ENCODE results near the gene KCNT2. TPM values are rescaled to one million over a fixed set of nuclear protein-coding genes. Genes with fewer than 3 reads are reported as not detected.

KCNT2 gene
- polyA plus RNA-seq, 4 donors: 0.27 to 1.2 (median 0.61) TPM; not detected in 1

GRCh38 chr1:196444634-196445033 lies 163.6 kb downstream of the KCNT2 start:
- no peaks in the 10 kb centered on the region for H3K27me3 ChIP-seq (ENCODE audit: control insufficient read depth in 3 of 3, insufficient read depth in 3 of 3, low read length in 3 of 3)
- FAIRE-seq: no peak
- H3K4me1 ChIP-seq (ENCODE audit: control insufficient read depth in 3 of 3, insufficient read depth in 2 of 3, low read depth in 1 of 3, low read length in 2 of 3): no peaks in the 10 kb centered on the region
- H3K9me3 ChIP-seq (ENCODE audit: control insufficient read depth in 2 of 2, insufficient read depth in 1 of 2, low read depth in 1 of 2, low read length in 1 of 2): no peaks in the 10 kb centered on the region
- H3K4me3 ChIP-seq (ENCODE audit: low read depth in 1 of 3, low read length in 3 of 3): no peak overlapping the region
- no peak for DNase-seq
- no peak overlapping the region for H3K27ac ChIP-seq (ENCODE audit: low read depth in 1 of 3, low read length in 2 of 3)
- no peaks in the 10 kb centered on the region for H3K36me3 ChIP-seq (ENCODE audit: control insufficient read depth in 3 of 3, insufficient read depth in 2 of 3, low read depth in 1 of 3, low read length in 3 of 3)

- Histone ChIP-seq H3K9me3 (ENCODE audit: control insufficient read depth in 2 of 2, insufficient read depth in 1 of 2, low read depth in 1 of 2, low read length in 1 of 2) (no peaks in the 10 kb centered on the region), H3K27ac (ENCODE audit: low read depth in 1 of 3, low read length in 2 of 3) (no peak overlapping the region), H3K4me1 (ENCODE audit: control insufficient read depth in 3 of 3, insufficient read depth in 2 of 3, low read depth in 1 of 3, low read length in 2 of 3) (no peaks in the 10 kb centered on the region), H3K27me3 (ENCODE audit: control insufficient read depth in 3 of 3, insufficient read depth in 3 of 3, low read length in 3 of 3) (no peaks in the 10 kb centered on the region), H3K36me3 (ENCODE audit: control insufficient read depth in 3 of 3, insufficient read depth in 2 of 3, low read depth in 1 of 3, low read length in 3 of 3) (no peaks in the 10 kb centered on the region), H3K4me3 (ENCODE audit: low read depth in 1 of 3, low read length in 3 of 3) (no peak overlapping the region)
- FAIRE-seq (no peak), DNase-seq (peak; percentile 42 to 61)
- 20 to 67% (median 44%) methylated on average over 3 of the region's 3 CpGs for WGBS, 3 donors
Measured at GRCh38 chr1:196442366-196442765, 165.9 kb downstream of the KCNT2 start.

GRCh38 chr1:196440711-196441110 lies 167.5 kb downstream of the KCNT2 start:
- H3K9me3 ChIP-seq (ENCODE audit: control insufficient read depth in 2 of 2, insufficient read depth in 1 of 2, low read depth in 1 of 2, low read length in 1 of 2): no peaks in the 10 kb centered on the region
- H3K36me3 ChIP-seq (ENCODE audit: control insufficient read depth in 3 of 3, insufficient read depth in 2 of 3, low read depth in 1 of 3, low read length in 3 of 3): no peaks in the 10 kb centered on the region
- DNase-seq (no peak), FAIRE-seq (no peak)
- H3K4me3 ChIP-seq (ENCODE audit: low read depth in 1 of 3, low read length in 3 of 3): no peak overlapping the region
- no peaks in the 10 kb centered on the region for H3K27me3 ChIP-seq (ENCODE audit: control insufficient read depth in 3 of 3, insufficient read depth in 3 of 3, low read length in 3 of 3)
- no peak overlapping the region for H3K27ac ChIP-seq (ENCODE audit: low read depth in 1 of 3, low read length in 2 of 3)
- H3K4me1 ChIP-seq (ENCODE audit: control insufficient read depth in 3 of 3, insufficient read depth in 2 of 3, low read depth in 1 of 3, low read length in 2 of 3): no peaks in the 10 kb centered on the region
- 78 to 90% (median 84%) methylated on average over 1 of the region's 1 CpG for WGBS, 3 donors

- Histone ChIP-seq H3K27me3 (ENCODE audit: control insufficient read depth in 3 of 3, insufficient read depth in 3 of 3, low read length in 3 of 3) (no peaks in the 10 kb centered on the region), H3K27ac (ENCODE audit: low read depth in 1 of 3, low read length in 2 of 3) (no peak overlapping the region), H3K4me1 (ENCODE audit: control insufficient read depth in 3 of 3, insufficient read depth in 2 of 3, low read depth in 1 of 3, low read length in 2 of 3) (no peaks in the 10 kb centered on the region), H3K36me3 (ENCODE audit: control insufficient read depth in 3 of 3, insufficient read depth in 2 of 3, low read depth in 1 of 3, low read length in 3 of 3) (no peaks in the 10 kb centered on the region), H3K4me3 (ENCODE audit: low read depth in 1 of 3, low read length in 3 of 3) (no peak overlapping the region), H3K9me3 (ENCODE audit: control insufficient read depth in 2 of 2, insufficient read depth in 1 of 2, low read depth in 1 of 2, low read length in 1 of 2) (no peaks in the 10 kb centered on the region)
- peak; percentile 5 to 67 for DNase-seq
- no peak for FAIRE-seq
- WGBS, 3 donors: 8 to 30% (median 15%) methylated on average over 2 of the region's 2 CpGs
Measured at GRCh38 chr1:196438329-196438728, 169.9 kb downstream of the KCNT2 start.

- Histone ChIP-seq H3K4me3 (ENCODE audit: low read depth in 1 of 3, low read length in 3 of 3) (no peak overlapping the region), H3K9me3 (ENCODE audit: control insufficient read depth in 2 of 2, insufficient read depth in 1 of 2, low read depth in 1 of 2, low read length in 1 of 2) (no peaks in the 10 kb centered on the region), H3K4me1 (ENCODE audit: control insufficient read depth in 3 of 3, insufficient read depth in 2 of 3, low read depth in 1 of 3, low read length in 2 of 3) (no peaks in the 10 kb centered on the region), H3K27me3 (ENCODE audit: control insufficient read depth in 3 of 3, insufficient read depth in 3 of 3, low read length in 3 of 3) (no peaks in the 10 kb centered on the region), H3K27ac (ENCODE audit: low read depth in 1 of 3, low read length in 2 of 3) (no peak overlapping the region), H3K36me3 (ENCODE audit: control insufficient read depth in 3 of 3, insufficient read depth in 2 of 3, low read depth in 1 of 3, low read length in 3 of 3) (no peaks in the 10 kb centered on the region)
- peak in 1 of 2 donors; percentile 51 for DNase-seq
- FAIRE-seq: no peak
Measured at GRCh38 chr1:196437671-196438070, 170.6 kb downstream of the KCNT2 start.

- no peaks in the 10 kb centered on the region for H3K4me1 ChIP-seq (ENCODE audit: control insufficient read depth in 3 of 3, insufficient read depth in 2 of 3, low read depth in 1 of 3, low read length in 2 of 3)
- FAIRE-seq: no peak
Measured at GRCh38 chr1:196433000-196433399, 175.2 kb downstream of the KCNT2 start.

GRCh38 chr1:196427976-196428734 lies 180.1 kb downstream of the KCNT2 start:
- no peak for FAIRE-seq
- Histone ChIP-seq H3K4me3 (ENCODE audit: low read depth in 1 of 3, low read length in 3 of 3) (no peak overlapping the region), H3K9me3 (ENCODE audit: control insufficient read depth in 2 of 2, insufficient read depth in 1 of 2, low read depth in 1 of 2, low read length in 1 of 2) (no peaks in the 10 kb centered on the region), H3K4me1 (ENCODE audit: control insufficient read depth in 3 of 3, insufficient read depth in 2 of 3, low read depth in 1 of 3, low read length in 2 of 3) (no peaks in the 10 kb centered on the region), H3K27ac (ENCODE audit: low read depth in 1 of 3, low read length in 2 of 3) (no peak overlapping the region), H3K36me3 (ENCODE audit: control insufficient read depth in 3 of 3, insufficient read depth in 2 of 3, low read depth in 1 of 3, low read length in 3 of 3) (no peaks in the 10 kb centered on the region), H3K27me3 (ENCODE audit: control insufficient read depth in 3 of 3, insufficient read depth in 3 of 3, low read length in 3 of 3) (no peaks in the 10 kb centered on the region)
- DNase-seq: no peak
- WGBS, 3 donors: 74 to 84% (median 80%) methylated on average over 5 of the region's 5 CpGs

More at GRCh38 chr1:196433000-196433399, 175.2 kb downstream of the KCNT2 start:
- no peak for DNase-seq
- H3K4me3 ChIP-seq (ENCODE audit: low read depth in 1 of 3, low read length in 3 of 3): no peak overlapping the region
- no peaks in the 10 kb centered on the region for H3K9me3 ChIP-seq (ENCODE audit: control insufficient read depth in 2 of 2, insufficient read depth in 1 of 2, low read depth in 1 of 2, low read length in 1 of 2)
- no peaks in the 10 kb centered on the region for H3K27me3 ChIP-seq (ENCODE audit: control insufficient read depth in 3 of 3, insufficient read depth in 3 of 3, low read length in 3 of 3)
- no peak overlapping the region for H3K27ac ChIP-seq (ENCODE audit: low read depth in 1 of 3, low read length in 2 of 3)
- no peaks in the 10 kb centered on the region for H3K36me3 ChIP-seq (ENCODE audit: control insufficient read depth in 3 of 3, insufficient read depth in 2 of 3, low read depth in 1 of 3, low read length in 3 of 3)

- FAIRE-seq (no peak), DNase-seq (no peak)
- Histone ChIP-seq H3K4me1 (ENCODE audit: control insufficient read depth in 3 of 3, insufficient read depth in 2 of 3, low read depth in 1 of 3, low read length in 2 of 3) (no peaks in the 10 kb centered on the region), H3K9me3 (ENCODE audit: control insufficient read depth in 2 of 2, insufficient read depth in 1 of 2, low read depth in 1 of 2, low read length in 1 of 2) (no peaks in the 10 kb centered on the region), H3K4me3 (ENCODE audit: low read depth in 1 of 3, low read length in 3 of 3) (no peak overlapping the region), H3K36me3 (ENCODE audit: control insufficient read depth in 3 of 3, insufficient read depth in 2 of 3, low read depth in 1 of 3, low read length in 3 of 3) (no peaks in the 10 kb centered on the region), H3K27me3 (ENCODE audit: control insufficient read depth in 3 of 3, insufficient read depth in 3 of 3, low read length in 3 of 3) (no peaks in the 10 kb centered on the region), H3K27ac (ENCODE audit: low read depth in 1 of 3, low read length in 2 of 3) (no peak overlapping the region)
- 46 to 67% (median 52%) methylated on average over 1 of the region's 1 CpG for WGBS, 3 donors
Measured at GRCh38 chr1:196425513-196425912, 182.7 kb downstream of the KCNT2 start.

- Histone ChIP-seq H3K27me3 (ENCODE audit: control insufficient read depth in 3 of 3, insufficient read depth in 3 of 3, low read length in 3 of 3) (no peaks in the 10 kb centered on the region), H3K4me3 (ENCODE audit: low read depth in 1 of 3, low read length in 3 of 3) (no peak overlapping the region), H3K27ac (ENCODE audit: low read depth in 1 of 3, low read length in 2 of 3) (no peak overlapping the region), H3K9me3 (ENCODE audit: control insufficient read depth in 2 of 2, insufficient read depth in 1 of 2, low read depth in 1 of 2, low read length in 1 of 2) (no peaks in the 10 kb centered on the region), H3K36me3 (ENCODE audit: control insufficient read depth in 3 of 3, insufficient read depth in 2 of 3, low read depth in 1 of 3, low read length in 3 of 3) (no peaks in the 10 kb centered on the region), H3K4me1 (ENCODE audit: control insufficient read depth in 3 of 3, insufficient read depth in 2 of 3, low read depth in 1 of 3, low read length in 2 of 3) (no peaks in the 10 kb centered on the region)
- FAIRE-seq (no peak), DNase-seq (no peak)
Measured at GRCh38 chr1:196423612-196424011, 184.6 kb downstream of the KCNT2 start.
